CD4-positive, alpha-beta T cell treated with Interleukin-6 at 100 ng/mL for 8 hours (primary cell): ENCODE results near the gene PLCB1.
"Not testable (repeated sequence)": the region's sequence is repeated elsewhere in the genome, so short reads cannot be mapped to it uniquely, and the experiment has no call there.

Experiments used
- DNase-seq: peaks from one replicate; pipeline ENCODE4 v3.0.0-alpha.2; 2020; ENCODE audit warnings: mixed read lengths, low spot score

Gene PLCB1

GRCh38 chr20:8786383-8786782 is 654.3 kb downstream of the PLCB1 start:
- no peak for DNase-seq

GRCh38 chr20:8787090-8787489 is 655.0 kb downstream of the PLCB1 start:
- DNase-seq = no peak

- no peak for DNase-seq
Observed at GRCh38 chr20:8788275-8788674, 656.2 kb downstream of the PLCB1 start.

GRCh38 chr20:8788831-8789230 is 656.8 kb downstream of the PLCB1 start:
- no peak for DNase-seq

GRCh38 chr20:8790442-8791074 is 658.5 kb downstream of the PLCB1 start:
- no peak for DNase-seq

GRCh38 chr20:8795404-8795803 is 663.3 kb downstream of the PLCB1 start:
- no peak for DNase-seq

GRCh38 chr20:8796088-8796660 is 664.1 kb downstream of the PLCB1 start:
- no peak for DNase-seq

GRCh38 chr20:8798505-8798904 is 666.4 kb downstream of the PLCB1 start:
- DNase-seq = no peak

GRCh38 chr20:8800089-8800488 is 668.0 kb downstream of the PLCB1 start:
- DNase-seq = no peak

- no peak for DNase-seq
Observed at GRCh38 chr20:8801686-8802085, 669.6 kb downstream of the PLCB1 start.

- DNase-seq = no peak
Observed at GRCh38 chr20:8803065-8803464, 671.0 kb downstream of the PLCB1 start.

GRCh38 chr20:8803941-8804340 is 671.9 kb downstream of the PLCB1 start:
- DNase-seq = no peak

GRCh38 chr20:8805737-8806442 is 673.8 kb downstream of the PLCB1 start:
- DNase-seq = no peak

- DNase-seq = no peak
Observed at GRCh38 chr20:8807480-8808201, 675.6 kb downstream of the PLCB1 start.

- DNase-seq = no peak
Observed at GRCh38 chr20:8808202-8808535, 676.1 kb downstream of the PLCB1 start.

- DNase-seq = no peak
Observed at GRCh38 chr20:8809107-8809953, 677.3 kb downstream of the PLCB1 start.

- no peak for DNase-seq
Observed at GRCh38 chr20:8811801-8812594, 679.9 kb downstream of the PLCB1 start.

GRCh38 chr20:8812817-8813216 is 680.8 kb downstream of the PLCB1 start:
- DNase-seq = no peak

GRCh38 chr20:8815208-8815607 is 683.1 kb downstream of the PLCB1 start:
- DNase-seq = no peak

GRCh38 chr20:8829256-8829655 is 697.2 kb downstream of the PLCB1 start:
- no peak for DNase-seq

- not testable (repeated sequence) for DNase-seq
Observed at GRCh38 chr20:8834294-8834693, 702.2 kb downstream of the PLCB1 start.
